ENCODE data around the gene MBTPS2.
A peak's percentile ranks its signal among the peaks of the same experiment; 100 is the strongest.

MBTPS2 gene

DNA sequence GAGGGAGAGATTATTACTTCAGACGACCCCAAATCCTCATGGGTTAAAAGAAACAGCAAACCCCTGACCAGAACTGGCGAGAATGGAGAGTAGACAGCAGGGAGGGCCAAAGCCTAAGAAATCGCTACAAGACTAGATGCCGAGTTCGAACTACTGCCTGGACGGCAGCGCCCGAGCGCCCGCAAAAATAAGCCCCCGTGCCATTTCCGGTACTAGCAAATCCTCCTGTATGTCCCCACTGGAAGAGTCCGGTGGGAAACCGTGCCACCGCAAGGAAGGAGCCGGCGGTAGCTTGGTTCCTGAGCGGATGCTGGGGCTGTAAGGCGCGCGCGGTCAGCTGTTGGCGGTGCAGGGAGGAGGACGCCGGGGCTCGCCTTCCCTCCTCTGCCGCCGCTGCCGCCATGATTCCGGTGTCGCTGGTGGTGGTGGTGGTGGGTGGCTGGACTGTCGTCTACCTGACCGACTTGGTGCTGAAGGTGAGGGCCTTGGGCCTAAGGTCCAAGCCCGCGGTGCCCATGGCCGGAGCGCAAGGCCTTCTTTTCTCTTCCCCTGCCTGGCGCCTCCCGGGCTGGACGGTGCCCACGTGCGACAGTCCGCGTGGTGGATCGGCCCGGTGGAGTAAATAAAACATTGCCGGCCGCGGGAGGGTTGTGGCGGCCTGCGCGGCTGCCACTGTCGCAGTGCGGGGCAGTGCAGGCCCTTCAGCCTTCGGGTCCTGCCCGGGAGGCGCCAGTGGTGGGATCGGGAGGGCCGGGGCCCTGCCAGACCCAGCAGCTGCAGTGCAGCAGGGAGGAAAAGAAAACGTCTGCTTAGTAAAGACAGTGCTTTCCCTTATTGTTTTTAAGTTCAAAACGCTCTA lies at the start of gene MBTPS2:
Gene MBTPS2 (plus strand): TSS at position 284 of the 859 bp plus-strand sequence. CDS start 118 bp downstream, at position 402.
- Mint-ChIP-seq H3K4me3 (peak within 1 kb of the TSS; percentile 94 to 98 (median 96)), H3K27me3 (ENCODE audit: low read depth) (no peaks in the 10 kb centered on the region), H3K36me3 (ENCODE audit: low read depth) (peaks cover 4% of the 10 kb centered on the region), H3K4me1 (peaks cover 21% of the 10 kb centered on the region), H3K9me3 (no peaks in the 10 kb centered on the region), H3K27ac (peak within 1 kb of the TSS; percentile 92 to 98 (median 98))
- TF ChIP-seq, protein P1, sequence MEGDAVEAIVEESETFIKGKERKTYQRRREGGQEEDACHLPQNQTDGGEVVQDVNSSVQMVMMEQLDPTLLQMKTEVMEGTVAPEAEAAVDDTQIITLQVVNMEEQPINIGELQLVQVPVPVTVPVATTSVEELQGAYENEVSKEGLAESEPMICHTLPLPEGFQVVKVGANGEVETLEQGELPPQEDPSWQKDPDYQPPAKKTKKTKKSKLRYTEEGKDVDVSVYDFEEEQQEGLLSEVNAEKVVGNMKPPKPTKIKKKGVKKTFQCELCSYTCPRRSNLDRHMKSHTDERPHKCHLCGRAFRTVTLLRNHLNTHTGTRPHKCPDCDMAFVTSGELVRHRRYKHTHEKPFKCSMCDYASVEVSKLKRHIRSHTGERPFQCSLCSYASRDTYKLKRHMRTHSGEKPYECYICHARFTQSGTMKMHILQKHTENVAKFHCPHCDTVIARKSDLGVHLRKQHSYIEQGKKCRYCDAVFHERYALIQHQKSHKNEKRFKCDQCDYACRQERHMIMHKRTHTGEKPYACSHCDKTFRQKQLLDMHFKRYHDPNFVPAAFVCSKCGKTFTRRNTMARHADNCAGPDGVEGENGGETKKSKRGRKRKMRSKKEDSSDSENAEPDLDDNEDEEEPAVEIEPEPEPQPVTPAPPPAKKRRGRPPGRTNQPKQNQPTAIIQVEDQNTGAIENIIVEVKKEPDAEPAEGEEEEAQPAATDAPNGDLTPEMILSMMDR (IDR thresholded peaks at IDR 0.05; ENCODE audit: unreplicated experiment in 3 of 3) = no peak

DNA sequence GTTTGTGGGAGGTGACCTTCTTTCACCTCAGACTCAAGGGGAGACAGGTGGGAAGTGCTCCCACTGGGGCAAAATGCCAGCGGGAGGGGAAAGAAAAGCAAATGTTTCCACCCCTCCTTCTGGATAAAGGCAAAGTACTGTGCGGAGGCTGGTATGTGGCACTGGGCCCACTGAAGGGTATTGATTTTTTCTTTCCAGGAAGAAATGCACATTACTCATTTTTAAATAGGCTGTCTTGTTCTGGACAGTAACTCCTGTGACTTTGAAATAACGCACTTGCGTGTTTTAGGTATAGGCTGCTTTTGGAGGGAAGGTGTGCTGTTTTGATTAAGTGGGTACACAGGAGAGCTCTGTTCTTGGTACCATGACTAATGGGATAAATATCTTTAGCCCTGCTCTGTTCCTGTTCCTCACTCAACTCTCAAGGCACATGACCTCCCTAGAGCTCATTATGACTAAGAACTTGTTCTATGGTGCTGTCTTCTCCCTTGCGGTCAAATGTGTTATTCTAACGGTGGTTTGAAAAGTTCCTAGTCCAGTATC lies 40.7 kb upstream of the MBTPS2 start:
- no peaks in the 10 kb centered on the region for H3K27me3 Mint-ChIP-seq (ENCODE audit: low read depth)
- H3K36me3 Mint-ChIP-seq (ENCODE audit: low read depth) = no peaks in the 10 kb centered on the region
- H3K9me3 Mint-ChIP-seq = no peaks in the 10 kb centered on the region
- no peak overlapping the region for H3K4me3 Mint-ChIP-seq
- peak overlapping the region in 2 of 3 experiments; percentile 26 to 52 for H3K27ac Mint-ChIP-seq
- peaks cover 58% of the 10 kb centered on the region for H3K4me1 Mint-ChIP-seq
- TF ChIP-seq, protein P1 (IDR thresholded peaks at IDR 0.05; ENCODE audit: unreplicated experiment in 3 of 3) = no peak

DNA sequence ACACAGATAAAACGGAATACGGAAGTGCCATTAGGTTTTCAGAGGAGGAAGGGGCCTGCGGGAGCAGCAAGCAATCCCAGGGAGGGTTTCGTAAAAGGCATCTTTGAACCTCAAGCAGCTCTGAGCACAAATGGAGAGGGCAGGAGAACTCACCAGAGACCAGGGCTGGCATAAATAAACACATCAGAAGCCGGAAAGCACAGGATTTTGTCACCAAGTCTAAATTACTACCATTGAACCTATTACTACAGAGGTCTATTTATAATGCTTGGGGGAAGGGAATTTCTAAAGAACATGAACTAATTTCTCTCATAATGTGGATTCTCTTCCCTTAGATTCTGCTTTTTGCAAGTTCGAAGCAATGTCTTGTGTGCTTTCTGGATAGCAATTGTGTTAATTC lies 39.6 kb upstream of the MBTPS2 start:
- no peak overlapping the region for H3K4me3 Mint-ChIP-seq
- H3K27ac Mint-ChIP-seq = no peak overlapping the region
- H3K4me1 Mint-ChIP-seq = peaks cover 58% of the 10 kb centered on the region
- TF ChIP-seq, protein P1 (IDR thresholded peaks at IDR 0.05; ENCODE audit: unreplicated experiment in 3 of 3) = no peak
- H3K9me3 Mint-ChIP-seq = no peaks in the 10 kb centered on the region
- H3K27me3 Mint-ChIP-seq (ENCODE audit: low read depth) = no peaks in the 10 kb centered on the region
- H3K36me3 Mint-ChIP-seq (ENCODE audit: low read depth) = no peaks in the 10 kb centered on the region

DNA sequence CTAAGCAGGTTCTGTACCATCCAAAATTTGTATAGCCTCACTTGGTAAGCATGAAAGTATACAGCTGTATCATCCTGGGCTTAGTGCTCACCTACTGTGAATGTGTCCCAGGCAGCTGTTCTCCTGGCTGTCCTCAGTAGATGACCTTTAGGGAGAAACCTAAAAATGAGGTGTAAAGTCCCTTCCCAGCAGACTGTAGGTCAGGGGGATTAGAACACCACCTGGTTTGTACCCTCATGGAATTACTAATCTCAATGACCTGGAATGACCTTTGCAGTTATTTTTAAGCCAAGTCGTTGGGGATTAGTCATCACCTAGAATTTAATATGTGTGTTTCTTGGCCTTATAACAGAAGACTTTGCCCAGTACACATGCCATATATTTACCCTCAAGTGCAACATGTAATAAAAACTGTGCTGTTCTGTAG lies 39.1 kb upstream of the MBTPS2 start:
- Mint-ChIP-seq H3K4me3 (no peak overlapping the region), H3K36me3 (ENCODE audit: low read depth) (no peaks in the 10 kb centered on the region)
- TF ChIP-seq, protein P1 (IDR thresholded peaks at IDR 0.05; ENCODE audit: unreplicated experiment in 3 of 3) = no peak

DNA sequence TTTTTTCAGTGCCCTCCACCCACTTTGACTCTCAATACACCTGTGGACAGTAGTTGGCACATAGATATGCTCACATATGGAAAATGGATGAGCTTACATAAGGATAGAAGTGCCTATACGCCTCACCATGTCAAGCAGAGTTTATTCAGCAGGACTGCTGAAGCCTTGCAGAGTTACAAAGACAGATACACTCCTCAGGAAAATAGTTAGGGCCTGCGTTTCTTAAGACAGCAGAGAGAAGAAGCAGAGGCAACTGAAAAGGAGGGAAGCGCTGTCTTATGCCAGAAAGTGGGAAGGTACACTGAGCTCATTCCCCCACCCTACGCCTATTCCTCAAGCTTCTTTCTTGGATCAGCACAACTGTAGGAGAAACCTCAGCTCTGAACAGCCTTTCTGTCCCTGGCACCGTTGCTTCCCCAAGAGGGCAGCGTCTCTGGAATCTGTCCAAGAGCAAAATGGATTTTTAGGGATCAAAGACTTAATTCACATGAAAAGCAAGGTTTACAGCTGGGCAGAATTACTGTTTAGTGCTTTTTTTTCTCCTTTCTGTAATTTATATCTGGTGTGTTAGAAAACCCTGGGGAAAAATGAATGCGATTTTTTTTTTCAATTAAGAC lies 37.3 kb upstream of the MBTPS2 start:
- H3K27me3 Mint-ChIP-seq (ENCODE audit: low read depth) = no peaks in the 10 kb centered on the region
- peak overlapping the region; percentile 67 to 74 (median 68) for H3K27ac Mint-ChIP-seq
- H3K4me3 Mint-ChIP-seq = no peak overlapping the region
- H3K4me1 Mint-ChIP-seq = peaks cover 58% of the 10 kb centered on the region
- TF ChIP-seq, protein P1 (IDR thresholded peaks at IDR 0.05; ENCODE audit: unreplicated experiment in 3 of 3) = no peak
- H3K9me3 Mint-ChIP-seq = no peaks in the 10 kb centered on the region
- H3K36me3 Mint-ChIP-seq (ENCODE audit: low read depth) = no peaks in the 10 kb centered on the region

More for the DNA sequence above, 39.1 kb upstream of the MBTPS2 start:
- no peaks in the 10 kb centered on the region for H3K27me3 Mint-ChIP-seq (ENCODE audit: low read depth)
- no peaks in the 10 kb centered on the region for H3K9me3 Mint-ChIP-seq
- H3K4me1 Mint-ChIP-seq = peaks cover 58% of the 10 kb centered on the region
- no peak overlapping the region for H3K27ac Mint-ChIP-seq

Data from nephron (organoid).